Stomach (tissue), 4 donors: Measurements from ENCODE around the gene APH1B.

ENCODE experiments used
- EP300 ChIP-seq: sonication (generic); formaldehyde crosslinking; IDR thresholded peaks from one replicate; pipeline ENCODE4 v1.6.1; 2017; ENCODE audit warnings: antibody characterized with exemption
- POLR2A ChIP-seq, 4 donors: fragments of 450-650 bp; IDR thresholded peaks; one replicate each; pipeline ENCODE4 v1.6.1; 2016; ENCODE audit warnings: antibody characterized with exemption in 4 of 4, control low read depth in 2 of 4, mild to moderate bottlenecking in 1 of 4, moderate library complexity in 1 of 4
- POLR2AphosphoS5 ChIP-seq, 3 donors: sonication (generic); formaldehyde crosslinking; IDR thresholded peaks; one replicate each; pipeline ENCODE4 v1.6.1; 2016; ENCODE audit warnings: antibody characterized with exemption in 3 of 3
- TF ChIP-seq, protein P1 (sequence below), 7 experiments: fragments of 450-650 bp in 4 of 7; fragments of 200-600 bp in 3 of 7; sonication (generic) in 3 of 7; IDR thresholded peaks; one replicate each; pipeline ENCODE4 v1.5.1; 2016 to 2019; ENCODE audit warnings: antibody characterized with exemption in 7 of 7, control low read depth in 2 of 7, mild to moderate bottlenecking in 1 of 7

DNA sequence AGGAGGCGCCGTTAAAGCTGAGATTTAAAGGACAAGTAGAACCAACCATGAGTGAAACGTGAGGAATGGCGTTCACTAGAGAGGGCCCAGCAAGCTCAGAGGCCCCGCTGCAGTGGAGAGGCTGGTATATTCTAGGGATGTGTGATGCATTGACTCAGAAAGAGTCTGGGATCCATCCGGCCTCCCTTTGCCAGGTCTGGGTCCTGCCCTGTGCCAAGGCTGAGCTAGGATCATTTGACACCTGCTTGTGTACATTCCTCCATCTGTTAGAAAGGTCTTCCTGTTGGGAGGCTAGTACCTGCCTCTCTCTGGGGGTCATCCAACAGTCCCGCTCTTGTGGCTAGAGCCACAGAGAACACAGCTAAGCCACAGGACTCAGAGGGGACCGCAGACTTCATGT lies 75.9 kb downstream of the APH1B start:
- TF ChIP-seq POLR2A (IDR thresholded peaks at IDR 0.05) (no peak), POLR2AphosphoS5 (IDR thresholded peaks at IDR 0.05) (no peak), EP300 (no peak)
- TF ChIP-seq, protein P1, sequence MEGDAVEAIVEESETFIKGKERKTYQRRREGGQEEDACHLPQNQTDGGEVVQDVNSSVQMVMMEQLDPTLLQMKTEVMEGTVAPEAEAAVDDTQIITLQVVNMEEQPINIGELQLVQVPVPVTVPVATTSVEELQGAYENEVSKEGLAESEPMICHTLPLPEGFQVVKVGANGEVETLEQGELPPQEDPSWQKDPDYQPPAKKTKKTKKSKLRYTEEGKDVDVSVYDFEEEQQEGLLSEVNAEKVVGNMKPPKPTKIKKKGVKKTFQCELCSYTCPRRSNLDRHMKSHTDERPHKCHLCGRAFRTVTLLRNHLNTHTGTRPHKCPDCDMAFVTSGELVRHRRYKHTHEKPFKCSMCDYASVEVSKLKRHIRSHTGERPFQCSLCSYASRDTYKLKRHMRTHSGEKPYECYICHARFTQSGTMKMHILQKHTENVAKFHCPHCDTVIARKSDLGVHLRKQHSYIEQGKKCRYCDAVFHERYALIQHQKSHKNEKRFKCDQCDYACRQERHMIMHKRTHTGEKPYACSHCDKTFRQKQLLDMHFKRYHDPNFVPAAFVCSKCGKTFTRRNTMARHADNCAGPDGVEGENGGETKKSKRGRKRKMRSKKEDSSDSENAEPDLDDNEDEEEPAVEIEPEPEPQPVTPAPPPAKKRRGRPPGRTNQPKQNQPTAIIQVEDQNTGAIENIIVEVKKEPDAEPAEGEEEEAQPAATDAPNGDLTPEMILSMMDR (IDR thresholded peaks at IDR 0.05): no peak
